H1 (cell line): ENCODE measurements around the gene APEH. TPM values are rescaled to one million over a fixed set of nuclear protein-coding genes. Genes with fewer than 3 reads are reported as not detected.

ENCODE experiments used
- CTCF ChIA-PET: fragments of 300-600 bp; sonication (Branson Sonifier 250); formaldehyde crosslinking; loops from one replicate; lab custom pipeline; 2021; ENCODE audit not compliant: partially characterized antibody; lab: Charles Lee
- POLR2A ChIA-PET: fragments of 300-600 bp; sonication (Branson Sonifier 250); formaldehyde crosslinking; loops from one replicate; lab custom pipeline; 2021; ENCODE audit warnings: inconsistent platforms; ENCODE audit not compliant: partially characterized antibody; lab: Charles Lee
- DNase-seq, 2 experiments: peaks; one replicate each; pipeline versions ENCODE4 v3.0.0 to v3.0.0-alpha.2; 2010 to 2022; ENCODE audit warnings: low spot score in 2 of 2, low read depth in 1 of 2, mixed read lengths in 1 of 2
- FAIRE-seq: peaks from 2 replicates; lab custom pipeline; 2011; peaks lifted over from hg19 to GRCh38; lab: Jason Lieb, UNC
- H2AFZ ChIP-seq: 2 replicates; pipeline ENCODE4 v1.8.1; 2012; ENCODE audit warnings: low read length, inconsistent platforms
- H2AK5ac ChIP-seq: 2 replicates; pipeline ENCODE4 v1.6.1; 2013; ENCODE audit warnings: low read depth, low read length
- H2BK120ac ChIP-seq: replicated peaks from 2 replicates; pipeline ENCODE3; 2013; ENCODE audit warnings: low read depth, low read length, inconsistent platforms
- H2BK12ac ChIP-seq: 2 replicates; pipeline ENCODE4 v1.6.1; 2013; ENCODE audit warnings: low read depth, low read length
- H2BK15ac ChIP-seq: 2 replicates; pipeline ENCODE4 v1.6.1; 2013; ENCODE audit warnings: low read length
- H2BK20ac ChIP-seq: 2 replicates; pipeline ENCODE4 v1.6.1; 2013; ENCODE audit warnings: low read length
- H2BK5ac ChIP-seq: 2 replicates; pipeline ENCODE4 v1.6.1; 2013; ENCODE audit warnings: low read depth, low read length
- H3K14ac ChIP-seq: 2 replicates; pipeline ENCODE4 v1.6.1; 2013; ENCODE audit warnings: inconsistent platforms; ENCODE audit not compliant: insufficient read length
- H3K18ac ChIP-seq: 2 replicates; pipeline ENCODE4 v1.6.1; 2013; ENCODE audit warnings: low read length; ENCODE audit errors: extremely low read depth
- H3K23ac ChIP-seq: 2 replicates; pipeline ENCODE4 v1.6.1; 2013; ENCODE audit warnings: inconsistent platforms; ENCODE audit not compliant: insufficient read length
- H3K23me2 ChIP-seq: 2 replicates; pipeline ENCODE4 v1.6.1; 2013; ENCODE audit warnings: low read depth, low read length
- H3K27ac ChIP-seq: 2 replicates; pipeline ENCODE4 v1.6.1; 2011; ENCODE audit warnings: low read depth, low read length, inconsistent platforms
- H3K27me3 ChIP-seq, 4 experiments: replicated peaks in 1 of 4; 1 replicate in 1 of 4; 2 replicates in 3 of 4; pipeline versions ENCODE4 v1.6.1 to v1.8.1; 2011 to 2013; ENCODE audit warnings: low read length in 3 of 4, mild to moderate bottlenecking in 3 of 4, inconsistent platforms in 2 of 4, mixed read lengths in 2 of 4, moderate library complexity in 1 of 4; ENCODE audit not compliant: control insufficient read depth in 3 of 4, insufficient read depth in 3 of 4; ENCODE audit errors: extremely low read depth in 1 of 4
- H3K36me3 ChIP-seq, 4 experiments: 2 replicates each; pipeline versions ENCODE4 v1.6.1 to v1.8.1; 2011 to 2013; ENCODE audit warnings: mild to moderate bottlenecking in 4 of 4, low read length in 3 of 4, moderate library complexity in 2 of 4, control low read depth in 1 of 4, inconsistent platforms in 1 of 4; ENCODE audit not compliant: insufficient read depth in 4 of 4, control insufficient read depth in 2 of 4
- H3K4ac ChIP-seq: replicated peaks from 2 replicates; pipeline ENCODE3; 2013; ENCODE audit warnings: low read length, low read depth, mixed read lengths, inconsistent platforms; ENCODE audit not compliant: insufficient read length
- H3K4me1 ChIP-seq, 4 experiments: replicated peaks in 1 of 4; 1 replicate in 1 of 4; 2 replicates in 3 of 4; pipeline versions ENCODE4 v1.6.1 to v1.8.1; 2011 to 2013; ENCODE audit warnings: low read length in 3 of 4, inconsistent platforms in 2 of 4, mixed read lengths in 1 of 4; ENCODE audit not compliant: insufficient read depth in 4 of 4, control insufficient read depth in 3 of 4
- H3K4me2 ChIP-seq, 2 experiments: 2 replicates each; pipeline versions ENCODE4 v1.6.1 to v1.8.1; 2011 to 2013; ENCODE audit warnings: low read depth in 2 of 2, low read length in 2 of 2, control low read depth in 1 of 2, inconsistent platforms in 1 of 2, mild to moderate bottlenecking in 1 of 2; ENCODE audit not compliant: insufficient read depth in 1 of 2
- H3K4me3 ChIP-seq, 4 experiments: fragments of 200-600, 300-600 bp in 1 of 4; sonication (generic), shearing (Covaris generic), sonication (Bioruptor Twin) in 1 of 4; 2 replicates each; pipeline versions ENCODE4 v1.5.1 to v1.8.1; 2011 to 2016; ENCODE audit warnings: low read length in 4 of 4, low read depth in 3 of 4, control low read depth in 2 of 4, inconsistent platforms in 2 of 4, mild to moderate bottlenecking in 2 of 4, mixed read lengths in 1 of 4, moderate library complexity in 1 of 4; ENCODE audit not compliant: insufficient read depth in 2 of 4; ENCODE audit errors: extremely low read depth in 1 of 4
- H3K56ac ChIP-seq: replicated peaks from 2 replicates; pipeline ENCODE3; 2013; ENCODE audit warnings: low read depth, mild to moderate bottlenecking, mixed read lengths, low read length, inconsistent platforms; ENCODE audit not compliant: insufficient read length
- H3K79me1 ChIP-seq: 2 replicates; pipeline ENCODE4 v1.6.1; 2013; ENCODE audit warnings: low read depth, low read length, control low read depth
- H3K79me2 ChIP-seq, 2 experiments: 2 replicates each; pipeline versions ENCODE4 v1.6.1 to v1.8.1; 2012 to 2013; ENCODE audit warnings: low read length in 2 of 2, mild to moderate bottlenecking in 2 of 2, inconsistent platforms in 1 of 2; ENCODE audit not compliant: insufficient read depth in 2 of 2, control insufficient read depth in 1 of 2
- H3K9ac ChIP-seq, 4 experiments: replicated peaks in 1 of 4; 1 replicate in 1 of 4; 2 replicates in 3 of 4; pipeline versions ENCODE4 v1.6.1 to v1.8.1; 2011 to 2013; ENCODE audit warnings: low read depth in 3 of 4, low read length in 3 of 4, control low read depth in 2 of 4, mild to moderate bottlenecking in 2 of 4, moderate library complexity in 2 of 4, inconsistent platforms in 1 of 4; ENCODE audit errors: extremely low read depth in 1 of 4
- H3K9me3 ChIP-seq, 2 experiments: 2 replicates each; pipeline versions ENCODE4 v1.6.1 to v1.8.1; 2012 to 2013; ENCODE audit warnings: mild to moderate bottlenecking in 2 of 2, moderate library complexity in 2 of 2, control low read depth in 1 of 2, inconsistent platforms in 1 of 2, low read depth in 1 of 2, low read length in 1 of 2, mixed read lengths in 1 of 2; ENCODE audit not compliant: insufficient read depth in 2 of 2
- H4K20me1 ChIP-seq, 2 experiments: replicated peaks in 1 of 2; 2 replicates each; pipeline versions ENCODE3 to v1.8.1; 2011 to 2013; ENCODE audit warnings: inconsistent platforms in 2 of 2, low read length in 2 of 2, mild to moderate bottlenecking in 1 of 2; ENCODE audit not compliant: insufficient read depth in 2 of 2, control insufficient read depth in 1 of 2
- H4K5ac ChIP-seq: 2 replicates; pipeline ENCODE4 v1.6.1; 2013; ENCODE audit warnings: low read length, low read depth, mixed read lengths, inconsistent platforms; ENCODE audit not compliant: insufficient read length
- H4K8ac ChIP-seq: 2 replicates; pipeline ENCODE4 v1.8.0; 2013; ENCODE audit warnings: mild to moderate bottlenecking, moderate library complexity, low read length, inconsistent platforms; ENCODE audit not compliant: insufficient read depth; ENCODE audit errors: extremely low read depth
- H4K91ac ChIP-seq: replicated peaks from 2 replicates; pipeline ENCODE3; 2013; ENCODE audit warnings: low read length, mixed read lengths, inconsistent platforms; ENCODE audit not compliant: insufficient read length
- BCL11A ChIP-seq, 2 experiments: IDR thresholded peaks; one replicate each; pipeline ENCODE4 v1.6.1; 2011; ENCODE audit warnings: low read depth in 2 of 2, low read length in 2 of 2, mild to moderate bottlenecking in 2 of 2
- CBX5 ChIP-seq: fragments of 300-800, 300-1000 bp; sonication (generic); IDR thresholded peaks from 2 replicates; pipeline ENCODE4 v1.7.1; 2016; ENCODE audit warnings: antibody characterized with exemption, low read length, low read depth
- CEBPB ChIP-seq: IDR thresholded peaks from 2 replicates; pipeline ENCODE4 v1.6.1; 2012; ENCODE audit warnings: low read depth, low read length
- CHD1 ChIP-seq: IDR thresholded peaks from 2 replicates; pipeline ENCODE4 v1.6.1; 2012; ENCODE audit warnings: low read depth, low read length, improper control_type of control experiment
- EP300 ChIP-seq, 2 experiments: IDR thresholded peaks; 1 replicate in 1 of 2; 2 replicates in 1 of 2; pipeline ENCODE4 v1.6.1; 2011 to 2012; ENCODE audit warnings: low read depth in 2 of 2, low read length in 2 of 2, mild to moderate bottlenecking in 2 of 2, borderline replicate concordance in 1 of 2, inconsistent platforms in 1 of 2, moderate library complexity in 1 of 2
- GTF2F1 ChIP-seq: IDR thresholded peaks from 2 replicates; pipeline ENCODE4 v1.6.1; 2012; ENCODE audit warnings: low read depth, low read length, improper control_type of control experiment, borderline replicate concordance
- HDAC2 ChIP-seq, 2 experiments: fragments of 300-600 bp in 1 of 2; sonication (generic) in 1 of 2; IDR thresholded peaks; 2 replicates each; pipeline ENCODE4 v1.6.1; 2011 to 2012; ENCODE audit warnings: low read depth in 2 of 2, low read length in 2 of 2, mild to moderate bottlenecking in 2 of 2, moderate library complexity in 2 of 2, borderline replicate concordance in 1 of 2, inconsistent platforms in 1 of 2
- JUN ChIP-seq: IDR thresholded peaks from 2 replicates; pipeline ENCODE4 v1.6.1; 2011; ENCODE audit warnings: low read depth, mild to moderate bottlenecking, improper control_type of control experiment, low read length
- KDM5A ChIP-seq: fragments of 200-600 bp; IDR thresholded peaks from 2 replicates; pipeline ENCODE4 v1.7.1; 2012; ENCODE audit warnings: mild to moderate bottlenecking, low read length, inconsistent platforms, mixed read lengths
- MAFK ChIP-seq: IDR thresholded peaks from 2 replicates; pipeline ENCODE4 v1.6.1; 2012; ENCODE audit warnings: low read depth, mild to moderate bottlenecking, improper control_type of control experiment, low read length
- RFX5 ChIP-seq: IDR thresholded peaks from 2 replicates; pipeline ENCODE4 v1.6.1; 2011; ENCODE audit warnings: low read depth, low read length, improper control_type of control experiment, borderline replicate concordance
- SAP30 ChIP-seq: fragments of 300-600 bp; sonication (generic); IDR thresholded peaks from 2 replicates; pipeline ENCODE4 v1.7.1; 2012; ENCODE audit warnings: low read length, moderate library complexity, mild to moderate bottlenecking, inconsistent platforms; ENCODE audit not compliant: insufficient read depth, insufficient replicate concordance
- SUZ12 ChIP-seq: fragments of 200-600 bp; sonication (generic); IDR thresholded peaks from 2 replicates; pipeline ENCODE4 v1.6.1; 2012; ENCODE audit warnings: mild to moderate bottlenecking, inconsistent platforms, low read length, moderate library complexity, mixed read lengths
- WGBS, 2 experiments: shearing (Covaris generic) in 1 of 2; methylation state at CpG; one replicate each; pipeline versions ENCODE4 v1.1.6 to v1.1.7; 2013 to 2015; ENCODE audit warnings: low lambda C conversion rate in 2 of 2, mixed read lengths in 2 of 2, inconsistent platforms in 1 of 2, low coverage in 1 of 2, missing lambda C conversion rate in 1 of 2; ENCODE audit not compliant: insufficient replicate concordance in 2 of 2, insufficient coverage in 1 of 2, insufficient read length in 1 of 2; ENCODE audit errors: extremely low coverage in 1 of 2, missing lambda C conversion rate in 1 of 2; 5-methylcytosine and 5-hydroxymethylcytosine counted together
- polyA plus RNA-seq, 7 experiments: library from polyadenylated mRNA; depleted of rRNA in 3 of 7; stranded (reverse) in 5 of 7; unstranded in 2 of 7; fragments of >200 nt in 5 of 7; fragments of 200-250 nt in 2 of 7; gene quantifications; 1 replicate in 5 of 7; 2 replicates in 1 of 7; 4 replicates in 1 of 7; pipeline versions ENCODE4 v1.2.1 to v1.2.3, GENCODE V29; 2011 to 2013; ENCODE audit warnings: missing spikeins in 2 of 7, mixed read lengths in 2 of 7
- total RNA-seq: library from RNA; stranded (reverse); fragmentation: NEBNext Ultra II Directional; extraction: Animal tissue kit (Norgen Biotek cat#: 25700); gene quantifications from 2 replicates; pipeline ENCODE4 v1.2.1, GENCODE V29; 2021
- TF ChIP-seq, protein P1 (sequence below): IDR thresholded peaks from 2 replicates; pipeline ENCODE4 v1.6.1; 2012; ENCODE audit warnings: inconsistent platforms

Gene APEH
- total and polyA plus RNA-seq, 2 of the 8 experiments (the other 6 are each of a cell fraction or from before 2014, with no cell fraction given), result 222 to 260 TPM

DNA sequence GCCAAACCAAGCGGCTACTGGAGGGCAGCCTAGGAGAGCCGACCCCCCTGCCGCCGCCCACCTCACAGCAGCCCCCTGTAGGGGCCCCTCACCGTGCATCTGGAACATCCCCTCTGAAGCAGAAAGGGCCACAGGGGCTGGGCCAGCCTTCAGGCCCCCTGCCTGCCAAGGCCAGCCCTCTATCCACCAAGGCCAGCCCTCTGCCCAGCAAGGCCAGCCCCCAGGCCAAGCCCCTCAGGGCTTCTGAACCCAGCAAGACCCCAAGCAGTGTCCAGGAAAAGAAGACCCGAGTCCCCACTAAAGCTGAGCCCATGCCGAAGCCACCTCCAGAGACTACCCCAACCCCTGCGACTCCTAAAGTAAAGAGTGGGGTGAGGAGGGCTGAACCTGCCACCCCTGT, 23.5 kb upstream of the APEH start:
- H3K79me1 ChIP-seq, result no peaks in the 10 kb centered on the region
- no peaks in the 10 kb centered on the region for H3K79me2 ChIP-seq
- H3K4ac ChIP-seq, result no peak overlapping the region
- WGBS, 2 experiments, result 96% methylated on average over 8 of the region's 8 CpGs; no CpG with 5 or more reads in 1 of the 2 experiments
- no peak overlapping the region for H3K18ac ChIP-seq
- no peak overlapping the region for H3K27ac ChIP-seq
- no peaks in the 10 kb centered on the region for H3K9me3 ChIP-seq
- no peaks in the 10 kb centered on the region for H3K36me3 ChIP-seq
- no peak overlapping the region for H2BK20ac ChIP-seq
- no peak overlapping the region for H3K9ac ChIP-seq
- no peak overlapping the region for H2AFZ ChIP-seq
- H4K91ac ChIP-seq, result no peak overlapping the region
- no peak overlapping the region for H3K4me2 ChIP-seq
- no peak overlapping the region for H4K8ac ChIP-seq
- no peaks in the 10 kb centered on the region for H3K23me2 ChIP-seq
- DNase-seq (no peak), FAIRE-seq (no peak)
- no peak overlapping the region for H2BK120ac ChIP-seq
- H2BK15ac ChIP-seq, result no peak overlapping the region
- ChIA-PET CTCF (interaction anchor here (0.8 to 7.9 kb wide), 6 partner anchors 11 to 111 kb away, joined by 3 to 39 read pairs (median 6); no protein-coding TSS in a partner anchor), POLR2A (no interaction called here)
- H3K14ac ChIP-seq, result no peak overlapping the region
- no peak overlapping the region for H2BK5ac ChIP-seq
- H3K56ac ChIP-seq, result no peak overlapping the region
- no peak overlapping the region for H2BK12ac ChIP-seq
- no peak overlapping the region for H3K23ac ChIP-seq
- H2AK5ac ChIP-seq, result no peak overlapping the region
- no peaks in the 10 kb centered on the region for H3K27me3 ChIP-seq
- no peaks in the 10 kb centered on the region for H4K20me1 ChIP-seq
- no peak overlapping the region for H3K4me3 ChIP-seq
- no peaks in the 10 kb centered on the region; a peak in 1 of 7 replicates for H3K4me1 ChIP-seq
- H4K5ac ChIP-seq, result no peak overlapping the region
- no peak for TF ChIP-seq MAFK
- TF ChIP-seq CEBPB, result no peak
- no peak for TF ChIP-seq KDM5A
- TF ChIP-seq CBX5, result no peak
- no peak for TF ChIP-seq EP300 (IDR thresholded peaks at IDR 0.05; ENCODE audit: borderline replicate concordance in 1 of 2, low read depth in 2 of 2, low read length in 2 of 2)
- TF ChIP-seq, protein P1, sequence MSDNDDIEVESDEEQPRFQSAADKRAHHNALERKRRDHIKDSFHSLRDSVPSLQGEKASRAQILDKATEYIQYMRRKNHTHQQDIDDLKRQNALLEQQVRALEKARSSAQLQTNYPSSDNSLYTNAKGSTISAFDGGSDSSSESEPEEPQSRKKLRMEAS, result no peak
- TF ChIP-seq BCL11A (IDR thresholded peaks at IDR 0.05; ENCODE audit: low read depth in 2 of 2, low read length in 2 of 2), result no peak
- no peak for TF ChIP-seq GTF2F1
- no peak for TF ChIP-seq JUN
- TF ChIP-seq RFX5, result no peak
- TF ChIP-seq SAP30, result no peak
- TF ChIP-seq SUZ12, result no peak
- TF ChIP-seq CHD1, result no peak
- no peak for TF ChIP-seq HDAC2 (IDR thresholded peaks at IDR 0.05; ENCODE audit: borderline replicate concordance in 1 of 2, low read depth in 2 of 2, low read length in 2 of 2)
